GM19328 (cell line): ENCODE data around the gene DLG3.

ENCODE experiments used
- ATAC-seq: cut with Tn5 transposase; IDR thresholded peaks from one replicate; pipeline ENCODE4 v1.9.1; 2021; ENCODE audit warnings: mild to moderate bottlenecking, moderate library complexity; ENCODE audit not compliant: unreplicated experiment

DLG3 gene

GRCh38 chrX:70476166-70476933 is 31.7 kb downstream of the DLG3 start:
- ATAC-seq = no peak

GRCh38 chrX:70476934-70477733 is 32.5 kb downstream of the DLG3 start:
- ATAC-seq = no peak

GRCh38 chrX:70477734-70478075 is 33.1 kb downstream of the DLG3 start:
- ATAC-seq = no peak

- no peak for ATAC-seq
These were observed 34.1 kb downstream of the DLG3 start for GRCh38 chrX:70478526-70479245.

- no peak for ATAC-seq
These were observed 34.7 kb downstream of the DLG3 start for GRCh38 chrX:70479247-70479921.

- ATAC-seq = no peak
These were observed 35.5 kb downstream of the DLG3 start for GRCh38 chrX:70479922-70480659.

- no peak for ATAC-seq
These were observed 36.0 kb downstream of the DLG3 start for GRCh38 chrX:70480660-70481018.

GRCh38 chrX:70481471-70482270 is 37.0 kb downstream of the DLG3 start:
- ATAC-seq = no peak

GRCh38 chrX:70482300-70482699 is 37.7 kb downstream of the DLG3 start:
- no peak for ATAC-seq

- ATAC-seq = no peak
These were observed 40.8 kb downstream of the DLG3 start for GRCh38 chrX:70485466-70485865.

GRCh38 chrX:70488856-70489255 is 44.2 kb downstream of the DLG3 start:
- ATAC-seq = no peak

- ATAC-seq = no peak
These were observed 49.8 kb downstream of the DLG3 start for GRCh38 chrX:70494441-70494840.

GRCh38 chrX:70496491-70496890 is 51.9 kb downstream of the DLG3 start:
- ATAC-seq = no peak

- no peak for ATAC-seq
These were observed 52.4 kb downstream of the DLG3 start for GRCh38 chrX:70497026-70497425.

- ATAC-seq = no peak
These were observed 53.5 kb downstream of the DLG3 start for GRCh38 chrX:70498129-70498528.

- ATAC-seq = no peak
These were observed 56.2 kb downstream of the DLG3 start for GRCh38 chrX:70500826-70501225.

- no peak for ATAC-seq
These were observed 60.3 kb downstream of the DLG3 start for GRCh38 chrX:70504772-70505450.

- ATAC-seq = no peak
These were observed 60.8 kb downstream of the DLG3 start for GRCh38 chrX:70505451-70505841.

- ATAC-seq = no peak
These were observed 63.8 kb downstream of the DLG3 start for GRCh38 chrX:70508296-70508911.
